ENCODE measurements around the gene AKNAD1. TPM values are rescaled to one million over a fixed set of nuclear protein-coding genes. Genes with fewer than 3 reads are reported as not detected.
"Not testable (repeated sequence)": the region's sequence is repeated elsewhere in the genome, so short reads cannot be mapped to it uniquely, and the experiment has no call there.

Gene AKNAD1
- total RNA-seq, 4 donors from 2014 or later = 2.2 to 6.5 (median 2.7) TPM; not detected in 1

DNA sequence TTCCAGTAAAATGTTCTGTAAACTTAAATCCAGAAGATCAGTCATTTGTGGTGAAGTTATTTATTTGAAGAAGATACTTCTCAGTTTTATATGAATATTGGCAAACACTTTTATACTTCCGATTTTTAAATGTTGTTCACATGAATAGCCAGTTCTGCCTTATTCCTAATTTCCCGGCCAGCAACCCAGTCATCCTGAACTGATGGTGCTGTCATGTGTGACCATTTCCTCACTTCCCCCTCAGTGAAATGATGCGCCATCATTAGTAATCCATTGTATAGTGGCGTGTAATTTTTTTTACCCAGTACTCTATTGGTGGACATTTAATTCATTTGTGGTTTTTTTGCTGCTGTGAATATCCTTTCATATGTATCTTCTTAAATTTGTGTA lies 36.2 kb upstream of the AKNAD1 start:
- H3K4me3 ChIP-seq = no peak overlapping the region
- H3K27me3 ChIP-seq = no peaks in the 10 kb centered on the region
- no peaks in the 10 kb centered on the region for H3K9me3 ChIP-seq
- no peak for TF ChIP-seq EP300 (IDR thresholded peaks at IDR 0.05)
- TF ChIP-seq POLR2A (IDR thresholded peaks at IDR 0.05) = no peak
- TF ChIP-seq POLR2AphosphoS5 (IDR thresholded peaks at IDR 0.05) = no peak
- TF ChIP-seq, protein P1, sequence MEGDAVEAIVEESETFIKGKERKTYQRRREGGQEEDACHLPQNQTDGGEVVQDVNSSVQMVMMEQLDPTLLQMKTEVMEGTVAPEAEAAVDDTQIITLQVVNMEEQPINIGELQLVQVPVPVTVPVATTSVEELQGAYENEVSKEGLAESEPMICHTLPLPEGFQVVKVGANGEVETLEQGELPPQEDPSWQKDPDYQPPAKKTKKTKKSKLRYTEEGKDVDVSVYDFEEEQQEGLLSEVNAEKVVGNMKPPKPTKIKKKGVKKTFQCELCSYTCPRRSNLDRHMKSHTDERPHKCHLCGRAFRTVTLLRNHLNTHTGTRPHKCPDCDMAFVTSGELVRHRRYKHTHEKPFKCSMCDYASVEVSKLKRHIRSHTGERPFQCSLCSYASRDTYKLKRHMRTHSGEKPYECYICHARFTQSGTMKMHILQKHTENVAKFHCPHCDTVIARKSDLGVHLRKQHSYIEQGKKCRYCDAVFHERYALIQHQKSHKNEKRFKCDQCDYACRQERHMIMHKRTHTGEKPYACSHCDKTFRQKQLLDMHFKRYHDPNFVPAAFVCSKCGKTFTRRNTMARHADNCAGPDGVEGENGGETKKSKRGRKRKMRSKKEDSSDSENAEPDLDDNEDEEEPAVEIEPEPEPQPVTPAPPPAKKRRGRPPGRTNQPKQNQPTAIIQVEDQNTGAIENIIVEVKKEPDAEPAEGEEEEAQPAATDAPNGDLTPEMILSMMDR (IDR thresholded peaks at IDR 0.05) = no peak
- H3K36me3 ChIP-seq = no peaks in the 10 kb centered on the region
- peaks cover 69% of the 10 kb centered on the region for H3K4me1 ChIP-seq
- DNase-seq (ENCODE audit: low spot score in 2 of 2) = no peak
- 90% methylated on average over 4 of the region's 4 CpGs for WGBS
- no peak overlapping the region for H3K27ac ChIP-seq

DNA sequence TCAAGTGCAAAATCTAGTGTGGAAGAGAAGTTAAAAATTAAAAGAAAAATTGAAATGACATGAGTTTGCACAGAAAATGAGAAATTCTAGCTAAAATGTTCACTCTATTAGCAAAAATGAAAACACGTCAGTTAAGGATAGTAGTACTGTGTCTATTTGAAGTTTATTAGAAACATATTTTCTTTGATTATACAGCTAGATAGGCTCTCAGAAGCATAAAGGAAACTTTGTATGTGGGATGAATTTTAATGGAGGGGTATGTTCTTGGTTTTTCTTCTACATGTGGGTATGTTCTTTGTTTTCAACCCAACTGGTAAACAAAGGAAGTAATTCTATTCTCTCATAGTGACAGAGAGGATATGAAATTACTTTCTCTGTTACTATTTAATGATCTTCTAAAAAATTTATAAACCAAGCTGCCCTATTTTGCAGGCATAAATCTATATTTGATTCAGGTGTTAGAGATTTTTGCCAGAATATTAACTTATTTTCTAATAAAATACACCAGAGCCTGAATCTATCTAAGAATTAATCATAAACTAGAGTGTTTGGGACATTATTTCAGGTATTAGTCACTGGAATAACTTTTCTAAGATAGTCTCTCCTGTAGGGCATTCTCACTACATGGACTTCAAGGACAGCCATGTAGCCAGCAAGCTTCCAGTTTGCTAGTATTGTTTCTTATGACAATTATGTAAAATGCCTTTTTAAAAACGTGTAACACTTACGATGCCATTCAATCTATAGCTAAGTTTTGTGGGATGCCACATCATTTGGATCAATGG lies 35.7 kb upstream of the AKNAD1 start:
- Histone ChIP-seq H3K4me1 (peaks cover 65% of the 10 kb centered on the region), H3K27ac (no peak overlapping the region), H3K9me3 (no peaks in the 10 kb centered on the region), H3K36me3 (no peaks in the 10 kb centered on the region), H3K4me3 (no peak overlapping the region), H3K27me3 (no peaks in the 10 kb centered on the region)
- TF ChIP-seq EP300 (IDR thresholded peaks at IDR 0.05) = no peak
- no peak for TF ChIP-seq POLR2AphosphoS5 (IDR thresholded peaks at IDR 0.05)
- TF ChIP-seq POLR2A (IDR thresholded peaks at IDR 0.05) = no peak
- TF ChIP-seq, protein P1 (IDR thresholded peaks at IDR 0.05) = no peak
- 66% methylated on average over 3 of the region's 3 CpGs for WGBS
- DNase-seq (ENCODE audit: low spot score in 2 of 2) = no peak

DNA sequence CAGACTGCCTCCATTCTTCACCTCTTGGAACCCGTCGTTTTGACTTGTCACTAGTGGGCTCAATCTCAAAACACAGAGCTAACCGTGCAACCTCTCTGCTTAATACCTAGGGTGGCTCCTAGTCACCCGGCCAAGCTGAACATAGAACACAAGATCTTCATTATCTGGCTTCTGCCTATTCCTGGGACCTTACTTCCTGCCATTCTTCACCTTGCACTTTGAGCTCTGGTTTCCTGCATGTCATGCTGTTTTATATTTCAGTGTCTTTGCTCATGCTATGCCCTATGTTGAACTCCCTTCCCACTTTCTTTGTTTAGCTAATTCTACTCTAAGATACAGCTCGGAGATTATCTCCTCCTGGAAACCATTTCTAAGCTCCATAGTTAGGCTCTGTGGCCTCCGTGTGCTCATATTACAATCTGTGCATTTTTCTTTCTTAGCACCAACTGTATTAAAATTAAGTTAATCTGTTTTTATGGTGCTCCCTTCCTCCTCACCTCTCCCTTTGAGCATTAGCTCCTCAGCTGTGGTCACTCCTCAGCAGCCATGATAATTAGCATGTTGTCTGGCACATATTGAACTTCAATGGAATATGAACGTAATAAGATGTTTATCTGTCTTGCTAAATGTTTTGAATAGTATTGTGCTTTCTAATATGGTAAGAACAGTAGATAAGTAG lies 33.0 kb upstream of the AKNAD1 start:
- Histone ChIP-seq H3K36me3 (no peaks in the 10 kb centered on the region), H3K4me3 (no peak overlapping the region), H3K27me3 (no peaks in the 10 kb centered on the region), H3K9me3 (no peaks in the 10 kb centered on the region), H3K27ac (peak overlapping the region; percentile 69), H3K4me1 (peaks cover 50% of the 10 kb centered on the region)
- TF ChIP-seq POLR2A (IDR thresholded peaks at IDR 0.05) (no peak), EP300 (IDR thresholded peaks at IDR 0.05) (no peak), POLR2AphosphoS5 (IDR thresholded peaks at IDR 0.05) (no peak)
- TF ChIP-seq, protein P1 (IDR thresholded peaks at IDR 0.05) = no peak
- WGBS = 56% methylated on average over 7 of the region's 7 CpGs
- no peak for DNase-seq (ENCODE audit: low spot score in 2 of 2)

DNA sequence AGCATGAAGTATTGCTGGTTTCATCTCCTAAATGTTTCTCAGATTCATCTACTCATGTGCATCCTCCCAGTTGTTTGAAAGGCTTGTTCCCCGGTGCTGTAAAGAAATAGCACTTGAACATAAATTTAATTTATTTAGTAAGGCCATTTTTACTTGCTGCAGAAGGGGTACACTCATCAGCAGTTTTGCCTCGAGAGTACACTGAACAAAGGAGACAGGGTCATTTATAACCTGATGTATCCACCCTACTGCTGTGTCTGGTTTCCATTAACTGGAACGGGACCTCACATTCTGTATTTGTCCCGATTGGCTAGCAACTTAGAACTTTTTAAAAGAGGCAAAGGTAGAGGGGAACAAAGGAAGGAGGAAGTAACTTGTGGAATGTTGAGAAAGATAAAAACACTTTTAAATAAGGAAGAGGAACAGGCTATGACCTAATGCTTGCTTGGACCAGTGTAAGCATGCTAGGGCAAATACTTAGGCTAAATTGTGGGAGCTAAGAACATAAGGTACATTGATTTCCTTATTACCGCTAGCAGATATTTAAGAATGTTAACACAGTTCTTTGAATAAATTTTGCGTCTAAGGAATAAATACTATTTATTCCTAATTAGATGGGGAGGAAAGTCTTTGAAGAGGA lies 32.2 kb upstream of the AKNAD1 start:
- DNase-seq (ENCODE audit: low spot score in 2 of 2); H3K27me3 ChIP-seq; H3K4me3 ChIP-seq; H3K9me3 ChIP-seq; H3K36me3 ChIP-seq: not testable (repeated sequence)
- WGBS = 33% methylated on average over 6 of the region's 6 CpGs
- peak overlapping the region; percentile 69 for H3K27ac ChIP-seq
- peaks cover 47% of the 10 kb centered on the region for H3K4me1 ChIP-seq

DNA sequence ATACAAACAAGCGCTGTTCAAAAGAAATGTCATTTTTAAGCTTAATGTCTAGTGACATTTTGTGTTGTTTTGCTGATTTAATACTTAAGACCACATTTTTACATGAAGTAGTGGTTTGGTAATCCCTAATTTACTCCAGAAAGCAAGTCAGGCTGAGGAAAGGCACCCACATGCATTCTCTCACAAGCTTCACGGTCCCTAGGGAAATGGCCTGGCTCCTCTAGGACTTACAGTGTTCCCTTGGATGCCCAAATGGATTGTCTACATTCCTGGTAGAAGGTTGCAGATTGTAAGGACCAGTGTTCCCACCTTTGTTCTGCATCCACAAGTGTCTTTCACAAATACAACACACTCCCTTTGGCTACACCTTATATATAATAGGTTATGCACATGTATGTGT lies 29.4 kb upstream of the AKNAD1 start:
- TF ChIP-seq POLR2A (IDR thresholded peaks at IDR 0.05) (no peak), POLR2AphosphoS5 (IDR thresholded peaks at IDR 0.05) (no peak), EP300 (IDR thresholded peaks at IDR 0.05) (no peak)
- TF ChIP-seq, protein P1 (IDR thresholded peaks at IDR 0.05) = no peak
- H3K27me3 ChIP-seq = no peaks in the 10 kb centered on the region
- peaks cover 41% of the 10 kb centered on the region for H3K4me1 ChIP-seq
- no peak for DNase-seq (ENCODE audit: low spot score in 2 of 2)
- H3K4me3 ChIP-seq = no peak overlapping the region
- H3K27ac ChIP-seq = no peak overlapping the region
- no peaks in the 10 kb centered on the region for H3K9me3 ChIP-seq
- 87% methylated on average over 2 of the region's 2 CpGs for WGBS
- no peaks in the 10 kb centered on the region for H3K36me3 ChIP-seq

Data from suprapubic skin (tissue), 4 donors.